AG20443 (cell line): ENCODE data around the gene PARD3.

Experiments used
- DNase-seq: peaks from one replicate; pipeline ENCODE4 v3.0.0; 2012; ENCODE audit warnings: low spot score, mixed read lengths

Gene PARD3

DNA sequence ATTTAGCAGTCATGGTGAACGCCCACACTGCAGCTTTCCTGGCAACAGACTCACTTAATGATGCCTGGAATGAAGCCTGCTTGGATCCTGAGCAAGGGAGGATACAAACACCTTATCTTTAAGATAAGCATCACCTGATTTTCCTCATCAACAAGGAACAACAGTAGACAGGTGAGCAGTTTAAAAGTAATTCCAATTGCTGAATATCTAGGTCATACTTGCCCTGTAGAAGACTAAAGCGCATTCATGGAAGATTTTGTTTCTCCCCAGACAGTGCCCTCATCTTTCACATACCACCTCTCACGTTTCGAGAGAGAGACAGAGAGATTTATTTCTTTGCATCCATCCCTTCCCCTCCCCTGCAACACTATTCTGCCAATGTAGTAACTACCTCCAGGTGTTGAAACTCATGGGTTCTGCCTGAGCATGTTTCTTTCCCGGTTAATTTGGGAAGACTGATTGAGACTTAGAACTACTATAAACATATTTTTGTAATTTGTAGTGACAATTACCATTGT is 660.7 kb downstream of the PARD3 start:
- DNase-seq, result no peak

DNA sequence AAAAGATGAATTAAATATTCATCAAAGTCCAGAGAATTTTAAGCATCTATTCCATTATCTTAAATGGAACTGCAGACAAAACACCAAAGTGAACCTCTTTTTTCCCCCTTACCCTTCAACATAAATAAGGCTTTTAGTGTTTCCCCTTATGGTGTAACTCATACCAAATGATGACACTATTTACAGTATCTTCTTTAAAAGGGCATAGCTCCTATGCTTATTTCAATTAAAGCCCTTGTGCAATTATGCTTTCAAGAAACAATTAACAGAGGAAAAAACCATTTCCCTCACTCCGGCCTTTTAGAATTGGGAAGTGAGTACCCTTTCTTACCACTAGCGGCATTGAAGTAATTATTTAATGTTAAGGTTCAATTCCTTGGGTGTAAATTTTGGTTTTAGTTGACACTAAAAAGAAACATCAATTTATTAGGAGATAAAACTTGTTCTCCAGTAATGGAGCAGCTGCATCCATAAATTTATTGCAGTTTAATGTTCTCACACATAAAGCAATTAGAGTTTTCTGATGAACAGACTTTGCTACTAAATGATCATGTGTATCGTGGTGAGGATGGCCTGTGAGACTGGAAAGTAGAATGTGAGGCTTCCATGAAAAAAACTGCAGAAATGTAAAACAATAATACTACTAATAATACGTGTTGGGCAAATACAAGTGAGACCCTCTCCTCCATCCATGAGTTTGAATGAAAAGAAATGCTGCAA is 661.3 kb downstream of the PARD3 start:
- no peak for DNase-seq

DNA sequence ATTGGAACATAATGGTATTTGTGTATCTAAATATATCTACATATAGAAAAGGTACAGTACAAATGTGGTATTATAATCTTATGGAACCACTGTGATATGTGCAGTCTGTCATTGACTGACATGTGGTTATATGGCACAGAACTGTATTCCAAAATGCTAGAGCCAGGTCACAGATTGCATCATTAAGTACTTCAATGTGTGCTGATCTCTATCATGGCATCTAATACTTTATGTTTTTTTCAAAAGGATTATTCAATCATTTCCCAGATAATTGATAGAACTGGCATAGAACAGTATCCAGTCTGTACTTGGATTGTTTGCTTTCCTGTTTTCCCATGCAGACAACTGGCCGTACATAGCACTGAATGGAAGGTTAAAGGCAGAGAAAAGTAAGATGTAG is 662.7 kb downstream of the PARD3 start:
- DNase-seq, result no peak

DNA sequence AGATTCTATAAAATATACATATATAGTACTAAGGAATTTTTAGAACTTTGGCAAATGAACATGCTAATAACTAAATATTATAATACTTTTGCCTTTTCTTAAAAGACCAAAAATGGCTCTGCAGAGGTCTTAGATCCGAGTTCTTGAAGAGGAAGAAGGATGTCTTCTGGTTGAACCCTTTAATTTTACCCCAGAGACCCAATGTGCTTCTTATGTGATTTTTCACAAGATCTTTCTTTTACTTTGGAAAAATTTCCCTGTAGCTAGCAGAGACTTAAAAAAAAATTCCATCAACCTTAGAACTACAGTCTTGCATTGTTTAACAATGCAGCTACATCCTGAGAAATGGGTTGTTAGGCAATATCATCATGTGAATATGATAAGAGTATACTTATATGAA is 663.2 kb downstream of the PARD3 start:
- DNase-seq, result no peak

DNA sequence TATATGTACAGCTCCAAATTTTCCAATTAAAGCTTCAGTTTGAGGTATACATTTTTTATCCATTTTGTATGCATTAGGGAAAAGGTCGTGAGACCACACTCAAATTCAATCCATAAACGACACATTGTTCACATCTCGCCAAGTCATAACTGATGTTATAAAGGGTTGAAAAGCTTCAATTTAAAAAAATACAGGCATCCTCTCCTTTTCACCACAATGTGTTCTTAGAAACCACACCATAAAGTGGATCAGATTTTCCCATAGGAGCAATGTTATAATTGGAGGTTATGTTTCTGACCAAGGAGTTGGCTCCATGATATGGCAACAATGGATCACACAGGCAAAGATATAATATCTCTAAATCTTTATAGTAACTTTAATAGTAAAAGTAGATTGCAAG is 663.6 kb downstream of the PARD3 start:
- DNase-seq, result no peak

DNA sequence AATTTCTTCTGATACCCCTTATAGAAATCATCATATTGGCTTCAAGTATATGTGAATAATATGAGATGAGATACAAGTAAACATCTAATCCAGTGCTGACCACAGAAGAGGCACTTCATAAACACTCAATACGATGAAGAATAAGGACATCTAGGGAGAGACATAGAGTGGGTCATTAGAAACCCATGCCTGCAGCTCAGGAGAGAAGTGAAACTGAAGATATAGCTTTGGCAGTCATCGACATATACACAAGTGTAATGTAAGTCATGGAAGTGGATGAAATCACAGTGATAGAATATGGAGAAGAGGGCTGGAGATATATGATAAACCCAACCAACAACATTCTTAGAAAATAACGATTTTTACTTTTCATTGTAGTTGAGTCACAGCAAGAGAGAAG is 665.0 kb downstream of the PARD3 start:
- no peak for DNase-seq

DNA sequence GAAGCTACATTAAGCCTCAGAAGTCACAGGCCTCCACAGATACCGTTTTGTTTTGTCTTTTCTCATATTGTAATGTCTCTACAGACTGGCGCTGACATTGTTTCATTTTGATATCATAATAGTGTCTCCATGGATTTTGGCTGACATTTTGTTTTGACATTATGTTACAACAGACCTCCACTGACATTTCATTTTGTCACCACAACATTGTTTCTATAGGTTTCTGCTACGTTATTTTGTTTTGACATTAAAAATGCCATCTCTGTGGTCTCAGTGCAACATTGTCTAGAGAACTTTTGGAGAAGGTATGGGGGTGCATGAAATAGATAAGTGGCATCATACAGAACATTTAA is 666.8 kb downstream of the PARD3 start:
- DNase-seq, result no peak

DNA sequence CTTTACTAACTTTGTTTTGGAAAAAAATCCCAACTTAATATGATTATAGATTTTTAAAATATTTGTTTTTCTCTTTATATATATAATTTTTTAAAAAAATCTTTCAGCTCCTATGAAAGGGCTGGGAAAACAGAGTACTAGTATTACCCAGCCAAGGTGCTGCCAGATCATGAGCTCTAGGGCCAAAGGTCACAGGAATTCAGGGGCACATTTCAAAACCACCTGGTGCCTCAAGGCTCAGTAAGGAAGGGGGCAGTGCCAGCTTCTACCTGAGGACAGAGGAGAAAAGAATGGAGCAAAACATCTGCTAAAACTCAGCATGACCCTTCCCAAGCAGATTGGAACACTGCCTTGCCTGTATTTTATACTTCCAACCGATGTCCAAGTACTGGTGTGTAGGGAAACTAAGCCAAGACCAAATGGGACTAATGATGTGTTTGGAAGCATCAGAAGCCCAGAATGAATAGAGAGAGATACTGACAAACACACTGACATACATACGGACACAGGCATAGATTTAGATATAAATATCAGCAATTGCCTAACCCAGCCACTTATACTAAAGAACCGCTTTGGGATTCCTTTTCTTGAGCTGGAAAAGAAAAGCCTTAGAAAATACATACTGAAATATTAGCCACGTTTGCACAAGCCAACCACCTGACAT is 667.3 kb downstream of the PARD3 start:
- no peak for DNase-seq

DNA sequence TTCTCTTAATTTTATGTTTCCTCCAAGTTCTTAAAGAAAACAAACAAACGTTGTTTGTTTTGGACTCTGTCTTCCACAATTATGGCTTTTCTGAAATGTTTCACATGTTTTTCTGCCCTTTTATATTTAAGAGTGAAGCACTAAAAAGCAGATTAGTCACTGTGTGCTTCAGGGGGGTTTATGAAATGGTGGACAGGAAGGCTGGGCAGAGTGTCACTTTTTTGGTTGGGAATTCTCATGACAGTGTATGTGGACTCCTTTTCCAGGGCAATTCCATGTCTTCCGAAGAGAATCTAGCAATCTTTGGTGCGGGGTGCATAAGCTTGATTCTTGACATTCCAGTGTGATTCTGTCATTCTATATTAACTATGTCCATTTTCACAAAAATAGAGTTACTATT is 669.4 kb downstream of the PARD3 start:
- DNase-seq, result no peak

DNA sequence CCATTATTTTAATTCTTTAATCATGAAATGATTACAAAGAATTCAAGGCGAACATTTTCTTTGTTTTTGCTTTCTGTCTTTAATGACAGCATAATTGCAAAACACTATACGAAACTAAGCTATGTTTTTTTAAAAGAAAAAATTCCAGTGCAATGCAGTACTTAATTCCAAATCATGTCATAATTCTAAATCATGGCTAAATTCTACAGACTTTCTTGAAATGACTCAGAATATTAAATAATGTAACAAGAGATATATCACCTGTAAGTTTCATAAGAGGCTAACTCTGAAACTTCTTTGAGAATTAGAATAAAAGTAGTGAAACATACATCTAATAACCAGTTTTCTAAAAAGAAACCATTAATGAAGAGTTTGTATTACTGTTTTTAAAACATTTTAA is 671.6 kb downstream of the PARD3 start:
- DNase-seq, result no peak

DNA sequence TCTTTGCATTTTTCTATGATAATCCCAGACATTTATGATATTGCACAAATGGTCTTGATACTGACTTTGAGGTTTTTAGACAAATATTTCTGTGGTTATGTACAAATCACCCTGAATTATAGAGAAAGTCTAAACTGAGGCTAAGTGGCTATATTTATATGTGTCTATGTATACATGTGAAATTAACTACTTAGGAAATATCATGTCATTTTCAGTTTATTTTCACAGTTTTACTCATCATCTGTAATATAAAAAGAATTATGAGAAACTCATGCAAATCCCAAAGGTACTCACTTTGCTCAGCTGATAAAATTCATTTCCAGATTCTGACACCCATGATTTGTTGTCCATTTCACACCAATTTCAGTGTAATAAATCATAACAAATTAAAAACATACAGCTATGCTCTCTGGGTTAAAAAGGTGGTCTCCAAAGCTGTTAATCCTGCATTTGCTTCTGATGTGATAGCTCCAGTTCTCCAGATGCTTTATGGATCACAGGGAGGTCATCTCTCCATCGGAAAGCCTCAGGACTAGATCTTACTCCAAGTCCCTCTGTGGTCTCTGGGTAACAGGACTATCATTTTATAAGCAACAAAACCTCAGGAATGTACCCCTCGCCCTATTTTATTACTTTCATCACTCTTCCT is 673.9 kb downstream of the PARD3 start:
- DNase-seq, result no peak

DNA sequence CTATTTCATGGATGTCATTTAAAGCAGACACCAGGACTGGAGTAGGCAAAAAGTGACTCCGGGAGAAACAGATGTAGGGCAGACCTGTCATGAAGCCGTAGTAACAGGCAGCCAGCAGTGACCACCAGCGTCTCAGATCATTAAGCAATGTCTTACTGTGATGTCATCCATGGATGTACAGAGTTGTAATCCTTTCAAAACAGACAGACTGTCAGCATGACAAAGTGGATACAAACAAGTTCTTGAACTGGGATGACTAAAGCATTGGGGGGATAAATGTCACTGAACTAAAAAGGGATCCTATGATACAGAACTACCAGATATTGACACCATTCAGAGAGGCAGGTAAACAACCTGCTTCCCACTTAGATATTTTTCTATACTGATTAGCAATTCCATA is 675.5 kb downstream of the PARD3 start:
- DNase-seq, result no peak

DNA sequence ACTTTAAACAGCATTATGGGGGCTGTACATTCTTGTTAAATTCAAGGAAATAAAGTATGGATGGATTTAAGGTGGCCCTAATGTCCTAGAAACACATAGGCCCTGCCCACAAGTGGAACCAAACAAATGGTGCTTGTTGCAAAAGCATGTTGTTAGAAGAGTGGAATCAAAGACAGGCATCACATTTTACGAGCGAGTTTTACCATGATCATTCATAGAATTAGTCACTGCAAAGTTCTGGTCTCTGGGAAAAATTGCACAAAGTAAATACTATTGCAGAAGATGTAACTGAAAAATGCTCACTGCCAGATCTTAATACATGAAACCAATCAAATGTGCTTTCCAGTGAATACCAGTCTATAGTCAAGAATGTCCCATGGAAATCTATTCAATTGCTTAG is 677.1 kb downstream of the PARD3 start:
- no peak for DNase-seq

DNA sequence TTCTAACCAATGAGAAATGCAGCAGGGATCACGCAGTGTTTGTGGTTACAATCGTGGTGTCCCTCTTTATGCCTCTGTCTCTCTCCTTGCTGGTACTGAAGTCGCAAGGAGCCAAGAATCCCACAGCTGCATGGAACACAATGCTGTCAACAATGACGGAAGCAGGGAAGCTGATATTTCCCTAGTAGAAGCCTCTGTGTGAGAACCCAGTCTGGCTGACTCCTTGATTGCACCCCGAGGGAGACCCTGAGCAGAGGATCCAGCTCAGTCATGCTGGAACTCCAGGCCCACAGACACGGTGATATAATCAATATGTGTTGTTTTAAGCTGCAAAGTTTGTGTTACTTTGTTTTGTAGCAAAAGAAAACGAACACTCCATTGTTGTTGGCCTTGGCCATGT is 677.9 kb downstream of the PARD3 start:
- no peak for DNase-seq

DNA sequence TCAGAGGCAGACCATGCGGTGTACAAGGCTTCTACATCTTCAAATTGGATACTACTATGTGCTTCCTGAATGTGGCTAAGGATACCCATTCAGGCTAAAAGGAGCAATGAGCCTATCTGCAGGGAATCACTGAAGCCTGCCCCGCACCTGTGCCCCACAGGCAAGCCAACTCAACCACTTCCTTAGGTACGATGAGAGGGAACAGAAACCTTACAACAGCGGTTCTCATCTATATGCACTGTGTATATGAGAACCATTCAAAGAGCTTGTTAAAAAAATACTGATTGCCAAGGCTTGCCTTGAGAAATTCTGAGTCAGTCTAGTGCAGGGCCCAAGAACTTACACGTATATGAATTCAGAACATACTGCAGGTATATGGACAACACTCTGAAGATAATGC is 679.6 kb downstream of the PARD3 start:
- no peak for DNase-seq

DNA sequence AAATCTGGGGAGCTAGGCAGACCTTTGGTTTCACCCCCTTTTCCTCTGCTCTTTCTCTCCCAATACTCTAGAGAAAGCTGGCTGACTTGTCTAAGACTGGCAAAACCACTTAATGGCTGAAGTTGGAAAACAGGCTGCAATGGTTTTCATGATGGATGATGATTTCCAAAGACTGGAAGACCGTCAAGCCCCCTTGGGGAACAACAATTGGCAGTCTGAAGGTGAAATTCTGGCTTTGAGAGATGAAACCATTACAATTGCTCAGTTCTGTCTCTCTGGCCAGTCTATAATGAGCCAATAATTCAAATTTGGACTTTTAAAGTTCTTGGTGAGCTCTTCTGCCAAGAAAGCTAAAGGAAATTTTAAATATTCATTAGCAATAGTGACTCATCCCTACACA is 680.5 kb downstream of the PARD3 start:
- no peak for DNase-seq

DNA sequence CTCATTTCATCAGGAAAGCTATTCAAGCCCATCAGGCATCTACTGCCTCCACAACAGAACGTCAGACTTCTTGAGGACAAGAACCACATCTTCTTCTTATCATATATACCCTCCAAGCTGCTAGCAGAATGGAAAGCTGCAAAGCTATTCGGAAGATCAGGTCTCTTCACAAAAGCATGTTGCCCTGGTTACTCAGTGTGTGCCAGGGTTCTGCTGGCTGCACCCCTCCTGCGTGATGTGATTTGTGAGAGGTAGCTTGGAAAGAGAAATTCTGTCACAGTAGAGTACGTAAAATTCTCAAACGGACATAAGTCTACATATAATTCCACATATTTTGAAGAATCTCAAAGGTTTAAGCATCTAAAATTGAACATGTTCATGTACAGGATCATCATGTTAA is 681.7 kb downstream of the PARD3 start:
- no peak for DNase-seq

DNA sequence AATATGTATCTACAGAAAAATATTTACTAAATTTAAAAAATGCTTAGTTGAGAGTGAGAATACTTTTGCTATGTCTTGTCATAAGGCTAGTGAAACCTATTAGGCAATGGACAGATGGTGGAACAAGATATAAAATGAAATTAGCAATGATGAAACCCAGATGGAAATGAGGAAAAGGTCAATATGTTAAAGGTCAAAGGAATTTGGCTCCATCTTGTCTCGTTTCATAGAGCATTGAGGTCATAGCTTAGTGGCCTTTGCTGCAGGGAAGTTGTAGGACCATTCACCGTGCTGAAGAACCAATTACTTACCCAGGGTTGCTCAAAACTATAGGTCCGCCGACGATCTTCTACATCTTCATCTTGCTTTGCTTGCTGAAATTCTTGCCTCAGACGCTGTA is 683.9 kb downstream of the PARD3 start:
- no peak for DNase-seq

DNA sequence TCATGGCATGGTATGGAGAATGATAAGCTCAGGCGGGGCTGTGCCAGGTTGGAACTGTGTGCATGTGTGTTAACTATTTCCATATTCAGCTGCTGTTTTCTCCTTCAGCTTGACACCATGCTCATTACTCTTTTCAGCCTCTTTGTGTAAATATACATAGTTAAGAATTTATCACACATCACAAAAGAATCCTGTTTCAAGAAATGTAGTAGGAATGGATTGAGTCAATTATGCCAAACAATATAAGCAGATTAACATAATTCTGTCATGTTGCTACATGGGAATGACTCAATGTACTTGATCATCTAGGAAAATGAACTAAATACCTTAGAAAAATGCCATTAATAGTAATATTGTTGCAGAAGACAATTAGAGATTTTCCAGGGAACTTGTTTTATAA is 687.4 kb downstream of the PARD3 start:
- no peak for DNase-seq

DNA sequence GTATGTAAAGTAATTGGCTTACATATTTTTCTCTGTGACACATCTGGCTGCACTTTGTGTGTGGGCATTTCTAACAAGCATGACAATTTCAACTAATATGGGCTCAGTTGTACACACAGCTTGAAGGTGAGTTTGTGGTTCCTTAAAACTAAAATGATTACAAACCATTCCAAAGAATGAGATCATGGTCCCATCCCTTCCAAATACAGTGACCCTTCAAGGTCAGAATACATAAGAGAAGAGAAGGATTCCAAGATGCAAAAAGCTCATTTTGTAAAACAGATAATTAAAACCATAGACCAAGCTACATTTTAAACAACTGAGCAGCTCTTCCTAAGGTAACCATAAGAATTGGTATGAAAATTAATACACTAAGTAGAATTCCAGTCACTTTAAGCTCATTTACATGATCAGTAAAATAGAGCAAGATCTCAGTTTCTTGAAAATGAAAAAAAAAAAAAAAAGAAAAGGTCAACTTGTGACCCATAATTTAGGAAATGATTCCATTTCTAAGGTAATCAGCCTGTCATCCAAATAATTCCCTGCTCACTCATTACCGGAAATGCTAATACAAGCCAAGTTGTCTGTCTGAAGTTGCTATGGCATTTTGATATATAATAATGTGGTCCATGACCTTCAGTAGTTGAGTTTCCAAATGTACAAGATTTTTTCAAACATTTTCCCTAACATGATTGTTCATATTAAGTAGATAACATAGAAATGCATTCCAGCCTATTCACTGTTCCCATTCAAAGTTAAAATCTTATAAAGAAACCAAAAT is 688.5 kb downstream of the PARD3 start:
- no peak for DNase-seq

DNA sequence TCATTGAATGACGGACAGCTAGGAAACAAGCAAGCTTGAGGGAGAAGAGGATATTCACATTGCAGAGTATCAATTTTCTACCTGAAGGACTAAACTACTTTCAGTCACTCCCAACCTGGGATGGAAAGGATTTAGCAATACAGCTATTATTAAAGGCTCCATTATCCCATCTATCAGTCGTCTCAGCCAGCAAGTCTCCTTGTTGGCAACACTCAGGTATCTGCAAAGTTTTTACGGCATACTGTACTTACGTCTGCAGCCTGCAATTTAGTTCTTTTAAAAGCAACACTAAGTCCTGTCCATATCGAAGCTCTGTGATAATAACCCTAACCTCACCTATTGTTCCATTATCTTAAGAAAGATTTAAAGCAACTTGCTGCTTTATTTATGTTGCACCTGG is 689.4 kb downstream of the PARD3 start:
- no peak for DNase-seq

DNA sequence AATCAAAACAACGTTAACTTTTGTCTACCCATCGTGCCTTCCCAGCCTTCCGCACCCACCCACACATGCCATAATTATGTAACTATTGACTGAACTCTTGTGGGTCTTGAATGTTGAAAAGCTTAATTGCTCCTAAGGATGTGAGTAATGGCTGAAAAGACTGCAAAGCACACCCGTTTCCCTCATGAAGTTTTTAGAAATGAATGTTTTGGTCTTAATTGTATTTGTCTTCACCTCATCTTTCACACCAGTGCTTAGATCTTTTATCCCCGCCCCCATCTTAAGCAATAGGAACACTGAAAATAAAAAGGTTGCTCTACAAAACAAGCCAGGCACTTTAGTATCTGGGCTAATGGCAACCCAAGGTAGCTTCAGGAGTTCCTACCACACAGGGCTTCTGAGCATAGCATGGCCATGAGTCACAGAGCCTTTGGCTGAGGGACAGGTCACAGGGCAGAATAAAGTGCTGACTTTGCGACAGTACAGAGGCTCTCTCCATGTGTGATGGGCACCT is 690.5 kb downstream of the PARD3 start:
- peak; percentile 54 for DNase-seq
